GM12878 (cell line): ENCODE data around the gene CDK7. TPM values are rescaled to one million over a fixed set of nuclear protein-coding genes. Genes with fewer than 3 reads are reported as not detected.

Source experiments
- ATAC-seq: fragments of 200-7000 bp; cut with Tn5 transposase; 3 replicates; pipeline ENCODE4 v1.9.1; 2020; ENCODE audit warnings: mild to moderate bottlenecking, moderate library complexity
- BruUV-seq: library from RNA; stranded (reverse); fragments of 400-500 nt; replicated peaks from 2 replicates; lab custom pipeline; 2021; lab: Mats Ljungman, UMichigan
- CTCF ChIA-PET: fragments of 300-600 bp; sonication (Branson Sonifier 250); formaldehyde crosslinking; extraction: SDS; loops from one replicate; lab custom pipeline; 2021; ENCODE audit warnings: inconsistent platforms; lab: Yijun Ruan, JAX
- POLR2A ChIA-PET: fragments of 350-600 bp; formaldehyde crosslinking; extraction: SDS; loops from one replicate; lab custom pipeline; 2021; ENCODE audit warnings: inconsistent platforms; lab: Charles Lee
- RAD21 ChIA-PET: fragments of 300-600 bp; sonication (Branson Sonifier 250); formaldehyde crosslinking; loops from one replicate; lab custom pipeline; 2023; ENCODE audit warnings: antibody characterized with exemption; ENCODE audit not compliant: unreplicated experiment; lab: Charles Lee
- SMC1A ChIA-PET: fragments of 300-600 bp; sonication (Branson Sonifier 250); formaldehyde crosslinking; loops from one replicate; lab custom pipeline; 2023; ENCODE audit not compliant: unreplicated experiment, uncharacterized antibody; lab: Charles Lee
- DNase-seq: peaks from one replicate; pipeline ENCODE4 v3.0.0-alpha.2; 2011; ENCODE audit warnings: low read depth, low spot score
- FAIRE-seq: peaks from 3 replicates; lab custom pipeline; 2011; peaks lifted over from hg19 to GRCh38; lab: Jason Lieb, UNC
- H2AFZ ChIP-seq: 2 replicates; pipeline ENCODE4 v1.6.0; 2011; ENCODE audit warnings: low read depth, low read length, control low read depth; ENCODE audit not compliant: control insufficient read depth
- H3K27ac ChIP-seq: 2 replicates; pipeline ENCODE4 v1.5.1; 2011; ENCODE audit warnings: control low read depth; ENCODE audit not compliant: control insufficient read depth, insufficient read depth
- H3K27me3 ChIP-seq, 2 experiments: replicated peaks in 1 of 2; 2 replicates each; pipeline versions ENCODE4 v1.6.0 to v1.6.1; 2011; ENCODE audit warnings: low read length in 1 of 2; ENCODE audit not compliant: control insufficient read depth in 2 of 2, insufficient read depth in 2 of 2
- H3K36me3 ChIP-seq, 2 experiments: 2 replicates each; pipeline ENCODE4 v1.5.1; 2011; ENCODE audit warnings: low read length in 1 of 2; ENCODE audit not compliant: control insufficient read depth in 2 of 2, insufficient read depth in 2 of 2
- H3K4me1 ChIP-seq: 2 replicates; pipeline ENCODE4 v1.6.1; 2011; ENCODE audit warnings: mild to moderate bottlenecking, low read length, moderate library complexity, mixed read lengths; ENCODE audit not compliant: control insufficient read depth, insufficient read depth
- H3K4me2 ChIP-seq: 2 replicates; pipeline ENCODE4 v1.6.0; 2011; ENCODE audit warnings: control low read depth; ENCODE audit not compliant: control insufficient read depth, insufficient read depth
- H3K4me3 ChIP-seq: fragments of 200-600 bp; sonication (generic); 2 replicates; pipeline ENCODE4 v1.5.1; 2016
- H3K79me2 ChIP-seq: 2 replicates; pipeline ENCODE4 v1.6.0; 2011; ENCODE audit warnings: low read length; ENCODE audit not compliant: control insufficient read depth, insufficient read depth
- H3K9ac ChIP-seq: 2 replicates; pipeline ENCODE4 v1.8.0; 2011; ENCODE audit warnings: low read length, control low read depth, mixed read lengths; ENCODE audit not compliant: control insufficient read depth, insufficient read depth
- H3K9me3 ChIP-seq: replicated peaks from 3 replicates; pipeline ENCODE4 v1.5.1; 2011; ENCODE audit warnings: mild to moderate bottlenecking, low read length; ENCODE audit not compliant: control insufficient read depth, insufficient read depth
- H4K20me1 ChIP-seq: 2 replicates; pipeline ENCODE4 v1.6.0; 2011; ENCODE audit not compliant: control insufficient read depth, insufficient read depth
- CBFB ChIP-seq: IDR thresholded peaks from 2 replicates; pipeline ENCODE4 v1.6.1; 2016; ENCODE audit warnings: antibody characterized with exemption, low read depth
- CHD4 ChIP-seq: fragments of 200-600 bp; sonication (generic); IDR thresholded peaks from 2 replicates; pipeline ENCODE4 v1.6.1; 2016; ENCODE audit warnings: mild to moderate bottlenecking
- HDGF ChIP-seq: fragments of 450-650 bp; IDR thresholded peaks from 2 replicates; pipeline ENCODE4 v1.6.1; 2016; ENCODE audit warnings: antibody characterized with exemption
- PAX8 ChIP-seq: fragments of 450-650 bp; IDR thresholded peaks from 2 replicates; pipeline ENCODE4 v1.6.1; 2017; ENCODE audit warnings: mild to moderate bottlenecking, moderate library complexity
- TBL1XR1 ChIP-seq: IDR thresholded peaks from 2 replicates; pipeline ENCODE4 v1.6.1; 2012; ENCODE audit warnings: low read depth, low read length, improper control_type of control experiment
- TCF12 ChIP-seq: IDR thresholded peaks from 2 replicates; pipeline ENCODE4 v1.6.1; 2011; ENCODE audit warnings: low read depth, mild to moderate bottlenecking, low read length
- YBX1 ChIP-seq: fragments of 450-650 bp; IDR thresholded peaks from 2 replicates; pipeline ENCODE4 v1.6.1; 2016; ENCODE audit warnings: antibody characterized with exemption
- ZNF274 ChIP-seq: IDR thresholded peaks from one replicate; pipeline ENCODE4 v1.8.0; 2011; ENCODE audit not compliant: insufficient read length, insufficient read depth
- ZZZ3 ChIP-seq: IDR thresholded peaks from 2 replicates; pipeline ENCODE4 v1.6.1; 2011; ENCODE audit warnings: low read depth; ENCODE audit not compliant: control insufficient read depth, insufficient read length
- WGBS: methylation state at CpG from one replicate; pipeline ENCODE4 v1.1.6; 2016; ENCODE audit warnings: low lambda C conversion rate; ENCODE audit not compliant: insufficient replicate concordance, insufficient coverage; ENCODE audit errors: missing lambda C conversion rate; 5-methylcytosine and 5-hydroxymethylcytosine counted together
- in situ Hi-C: fragments of 300-500 bp; cut with MboI; formaldehyde crosslinking; loops from 9 replicates; pipeline ENCODE4 v1.14.3; 2018; ENCODE audit warnings: mixed read lengths
- intact Hi-C: fragments of 100-400 bp; cut with micrococcal nuclease; formaldehyde crosslinking; loops from one replicate; pipeline ENCODE4 v1.14.2; 2022; ENCODE audit not compliant: unreplicated experiment
- polyA plus RNA-seq, 11 experiments: library from polyadenylated mRNA; depleted of rRNA in 4 of 11; unstranded in 6 of 11; stranded (reverse) in 5 of 11; fragments of >200 nt; fragmentation: Nextera tagmentation in 4 of 11; fragmentation: Illumina TruSeq in 1 of 11; extraction: Ambion mirVana in 4 of 11; extraction: Trizol in 1 of 11; gene quantifications; 1 replicate in 1 of 11; 2 replicates in 10 of 11; pipeline versions ENCODE4 v1.2.1 to v1.2.3, GENCODE V29; 2011 to 2016; ENCODE audit warnings: inconsistent platforms in 2 of 11, missing spikeins in 2 of 11, low read depth in 1 of 11
- total RNA-seq, 4 experiments: library from RNA; depleted of rRNA in 3 of 4; stranded (reverse); fragments of >200 nt in 3 of 4; fragmentation: Illumina TruSeq in 1 of 4; extraction: Trizol in 1 of 4; gene quantifications; 2 replicates each; pipeline versions ENCODE4 v1.2.1 to v1.2.3, GENCODE V29; 2013 to 2021
- TF ChIP-seq, protein P1 (sequence below): fragments of 450-650 bp; formaldehyde crosslinking; IDR thresholded peaks from 2 replicates; pipeline ENCODE4 v1.4.0; 2022; ENCODE audit warnings: mild to moderate bottlenecking, moderate library complexity
- TF ChIP-seq, protein P2 (sequence below): fragments of 450-650 bp; IDR thresholded peaks from 2 replicates; pipeline ENCODE4 v1.6.1; 2017; ENCODE audit warnings: borderline replicate concordance

Gene CDK7
- total and polyA plus RNA-seq, 10 of the 15 experiments (the other 5 are each of a cell fraction or from before 2014, with no cell fraction given) = 26.0 to 93.9 (median 43.0) TPM

DNA sequence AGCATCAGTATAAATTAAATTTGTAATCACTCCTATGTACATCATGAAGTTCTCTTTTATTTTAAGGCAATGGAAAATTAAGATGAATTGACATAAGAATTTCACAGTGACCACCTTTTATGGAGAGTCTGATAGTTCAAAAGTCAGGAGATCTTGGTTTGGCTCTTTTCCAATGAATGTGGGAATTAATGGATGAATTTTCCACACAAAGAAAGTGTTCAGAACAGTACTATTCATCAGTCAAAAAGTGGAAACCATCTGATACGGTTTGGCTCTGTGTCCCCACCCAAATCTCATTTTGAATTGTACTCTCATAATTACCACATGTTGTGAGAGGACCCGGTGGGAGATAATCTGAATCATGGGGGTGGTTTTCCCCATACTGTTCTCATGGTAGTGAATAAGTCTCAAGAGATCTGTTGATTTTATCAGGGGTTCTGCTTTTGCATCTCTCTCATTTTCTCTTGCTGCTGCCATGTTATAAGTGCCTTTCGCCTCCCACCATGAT is 73.4 kb downstream of the CDK7 start:
- no peak for ATAC-seq
- in situ Hi-C loops = no loop called here
- DNase-seq = no peak
- ChIA-PET SMC1A (interaction anchor here (0.6 kb wide), 1 partner anchor 173 kb away, joined by 3 read pairs; no protein-coding TSS in a partner anchor), POLR2A (no interaction called here), RAD21 (no interaction called here), CTCF (no interaction called here)
- TF ChIP-seq, protein P1, sequence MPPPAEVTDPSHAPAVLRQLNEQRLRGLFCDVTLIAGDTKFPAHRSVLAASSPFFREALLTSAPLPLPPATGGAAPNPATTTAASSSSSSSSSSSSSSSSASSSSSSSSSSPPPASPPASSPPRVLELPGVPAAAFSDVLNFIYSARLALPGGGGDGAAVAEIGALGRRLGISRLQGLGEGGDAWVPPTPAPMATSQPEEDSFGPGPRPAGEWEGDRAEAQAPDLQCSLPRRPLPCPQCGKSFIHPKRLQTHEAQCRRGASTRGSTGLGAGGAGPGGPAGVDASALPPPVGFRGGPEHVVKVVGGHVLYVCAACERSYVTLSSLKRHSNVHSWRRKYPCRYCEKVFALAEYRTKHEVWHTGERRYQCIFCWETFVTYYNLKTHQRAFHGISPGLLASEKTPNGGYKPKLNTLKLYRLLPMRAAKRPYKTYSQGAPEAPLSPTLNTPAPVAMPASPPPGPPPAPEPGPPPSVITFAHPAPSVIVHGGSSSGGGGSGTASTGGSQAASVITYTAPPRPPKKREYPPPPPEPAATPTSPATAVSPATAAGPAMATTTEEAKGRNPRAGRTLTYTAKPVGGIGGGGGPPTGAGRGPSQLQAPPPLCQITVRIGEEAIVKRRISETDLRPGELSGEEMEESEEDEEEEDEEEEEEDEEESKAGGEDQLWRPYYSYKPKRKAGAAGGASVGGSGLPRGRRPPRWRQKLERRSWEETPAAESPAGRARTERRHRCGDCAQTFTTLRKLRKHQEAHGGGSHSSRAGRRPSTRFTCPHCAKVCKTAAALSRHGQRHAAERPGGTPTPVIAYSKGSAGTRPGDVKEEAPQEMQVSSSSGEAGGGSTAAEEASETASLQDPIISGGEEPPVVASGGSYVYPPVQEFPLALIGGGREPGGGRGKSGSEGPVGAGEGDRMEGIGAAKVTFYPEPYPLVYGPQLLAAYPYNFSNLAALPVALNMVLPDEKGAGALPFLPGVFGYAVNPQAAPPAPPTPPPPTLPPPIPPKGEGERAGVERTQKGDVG = no peak
- TF ChIP-seq TCF12 (no peak), PAX8 (no peak), ZZZ3 (no peak), TBL1XR1 (no peak), HDGF (no peak), CHD4 (no peak), YBX1 (no peak), ZNF274 (no peak), CBFB (no peak)
- TF ChIP-seq, protein P2, sequence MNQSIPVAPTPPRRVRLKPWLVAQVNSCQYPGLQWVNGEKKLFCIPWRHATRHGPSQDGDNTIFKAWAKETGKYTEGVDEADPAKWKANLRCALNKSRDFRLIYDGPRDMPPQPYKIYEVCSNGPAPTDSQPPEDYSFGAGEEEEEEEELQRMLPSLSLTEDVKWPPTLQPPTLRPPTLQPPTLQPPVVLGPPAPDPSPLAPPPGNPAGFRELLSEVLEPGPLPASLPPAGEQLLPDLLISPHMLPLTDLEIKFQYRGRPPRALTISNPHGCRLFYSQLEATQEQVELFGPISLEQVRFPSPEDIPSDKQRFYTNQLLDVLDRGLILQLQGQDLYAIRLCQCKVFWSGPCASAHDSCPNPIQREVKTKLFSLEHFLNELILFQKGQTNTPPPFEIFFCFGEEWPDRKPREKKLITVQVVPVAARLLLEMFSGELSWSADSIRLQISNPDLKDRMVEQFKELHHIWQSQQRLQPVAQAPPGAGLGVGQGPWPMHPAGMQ = no peak
- no peak overlapping the region for H3K27ac ChIP-seq
- intact Hi-C loops = no loop called here
- H4K20me1 ChIP-seq = no peaks in the 10 kb centered on the region
- no peak overlapping the region for H3K4me2 ChIP-seq
- FAIRE-seq = no peak
- no peak overlapping the region for H2AFZ ChIP-seq
- WGBS = 3% methylated on average over 3 of the region's 3 CpGs
- BruUV-seq = no TSS peak
- peaks cover 2% of the 10 kb centered on the region; the same call in 1 of the 3 replicates for H3K9me3 ChIP-seq
- no peaks in the 10 kb centered on the region; a peak in 2 of 4 replicates for H3K36me3 ChIP-seq
- no peaks in the 10 kb centered on the region for H3K79me2 ChIP-seq
- no peak overlapping the region for H3K4me3 ChIP-seq
- no peaks in the 10 kb centered on the region for H3K27me3 ChIP-seq
- H3K4me1 ChIP-seq = no peaks in the 10 kb centered on the region
- H3K9ac ChIP-seq = no peak overlapping the region
